Prostate gland (tissue), 2 donors: Measurements from ENCODE around the gene MEPCE. TPM values are rescaled to one million over a fixed set of nuclear protein-coding genes. Genes with fewer than 3 reads are reported as not detected.
"Not testable (repeated sequence)": the region's sequence is repeated elsewhere in the genome, so short reads cannot be mapped to it uniquely, and the experiment has no call there.

Source experiments
- DNase-seq: peaks from one replicate; pipeline ENCODE4 v3.0.0-alpha.2; 2019; ENCODE audit warnings: low spot score
- H3K27ac ChIP-seq, 2 donors: fragments of 200-600 bp; sonication (generic); 2 replicates each; pipeline ENCODE4 v1.5.1; 2017 to 2019
- H3K27me3 ChIP-seq: fragments of 200-600 bp; sonication (generic); replicated peaks from 2 replicates; pipeline ENCODE4 v1.5.1; 2019; ENCODE audit not compliant: insufficient read depth
- H3K36me3 ChIP-seq, 2 donors: fragments of 200-600 bp; sonication (generic); 1 replicate in 1 of 2; 2 replicates in 1 of 2; pipeline versions ENCODE4 v1.5.1 to v1.8.1; 2017 to 2019
- H3K4me1 ChIP-seq: fragments of 200-600 bp; sonication (generic); replicated peaks from 2 replicates; pipeline ENCODE4 v1.5.1; 2019
- H3K4me3 ChIP-seq, 2 donors: fragments of 200-600 bp; sonication (generic); 2 replicates each; pipeline ENCODE4 v1.5.1; 2017 to 2019
- H3K9me3 ChIP-seq: fragments of 200-600 bp; sonication (generic); 2 replicates; pipeline ENCODE4 v1.5.1; 2017
- POLR2A ChIP-seq: fragments of 450-650 bp; IDR thresholded peaks from one replicate; pipeline ENCODE4 v1.6.1; 2016; ENCODE audit warnings: antibody characterized with exemption, mild to moderate bottlenecking
- POLR2AphosphoS5 ChIP-seq: sonication (generic); formaldehyde crosslinking; IDR thresholded peaks from one replicate; pipeline ENCODE4 v1.6.1; 2017; ENCODE audit warnings: antibody characterized with exemption
- WGBS: methylation state at CpG from one replicate; pipeline ENCODE4 v1.1.5; 2018; 5-methylcytosine and 5-hydroxymethylcytosine counted together
- intact Hi-C: fragments of 100-400 bp; cut with DNase I; formaldehyde crosslinking; loops from one replicate; pipeline ENCODE4 v1.14.2; 2022
- total RNA-seq, 2 donors: library from RNA; depleted of rRNA; stranded (reverse); fragments of >200 nt; gene quantifications; one replicate each; pipeline ENCODE4 v1.1.0, GENCODE V29; 2016
- TF ChIP-seq, protein P1 (sequence below), 4 experiments: fragments of 200-600 bp in 2 of 4; fragments of 450-650 bp in 2 of 4; sonication (generic) in 2 of 4; IDR thresholded peaks; 1 replicate in 3 of 4; 2 replicates in 1 of 4; pipeline ENCODE4 v1.5.1; 2016 to 2019; ENCODE audit warnings: antibody characterized with exemption in 4 of 4, mild to moderate bottlenecking in 2 of 4, moderate library complexity in 2 of 4

The MEPCE gene, protein sequence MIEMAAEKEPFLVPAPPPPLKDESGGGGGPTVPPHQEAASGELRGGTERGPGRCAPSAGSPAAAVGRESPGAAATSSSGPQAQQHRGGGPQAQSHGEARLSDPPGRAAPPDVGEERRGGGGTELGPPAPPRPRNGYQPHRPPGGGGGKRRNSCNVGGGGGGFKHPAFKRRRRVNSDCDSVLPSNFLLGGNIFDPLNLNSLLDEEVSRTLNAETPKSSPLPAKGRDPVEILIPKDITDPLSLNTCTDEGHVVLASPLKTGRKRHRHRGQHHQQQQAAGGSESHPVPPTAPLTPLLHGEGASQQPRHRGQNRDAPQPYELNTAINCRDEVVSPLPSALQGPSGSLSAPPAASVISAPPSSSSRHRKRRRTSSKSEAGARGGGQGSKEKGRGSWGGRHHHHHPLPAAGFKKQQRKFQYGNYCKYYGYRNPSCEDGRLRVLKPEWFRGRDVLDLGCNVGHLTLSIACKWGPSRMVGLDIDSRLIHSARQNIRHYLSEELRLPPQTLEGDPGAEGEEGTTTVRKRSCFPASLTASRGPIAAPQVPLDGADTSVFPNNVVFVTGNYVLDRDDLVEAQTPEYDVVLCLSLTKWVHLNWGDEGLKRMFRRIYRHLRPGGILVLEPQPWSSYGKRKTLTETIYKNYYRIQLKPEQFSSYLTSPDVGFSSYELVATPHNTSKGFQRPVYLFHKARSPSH
- total RNA-seq, result 10 to 100 TPM; 24.2 to 62.8 TPM

DNA sequence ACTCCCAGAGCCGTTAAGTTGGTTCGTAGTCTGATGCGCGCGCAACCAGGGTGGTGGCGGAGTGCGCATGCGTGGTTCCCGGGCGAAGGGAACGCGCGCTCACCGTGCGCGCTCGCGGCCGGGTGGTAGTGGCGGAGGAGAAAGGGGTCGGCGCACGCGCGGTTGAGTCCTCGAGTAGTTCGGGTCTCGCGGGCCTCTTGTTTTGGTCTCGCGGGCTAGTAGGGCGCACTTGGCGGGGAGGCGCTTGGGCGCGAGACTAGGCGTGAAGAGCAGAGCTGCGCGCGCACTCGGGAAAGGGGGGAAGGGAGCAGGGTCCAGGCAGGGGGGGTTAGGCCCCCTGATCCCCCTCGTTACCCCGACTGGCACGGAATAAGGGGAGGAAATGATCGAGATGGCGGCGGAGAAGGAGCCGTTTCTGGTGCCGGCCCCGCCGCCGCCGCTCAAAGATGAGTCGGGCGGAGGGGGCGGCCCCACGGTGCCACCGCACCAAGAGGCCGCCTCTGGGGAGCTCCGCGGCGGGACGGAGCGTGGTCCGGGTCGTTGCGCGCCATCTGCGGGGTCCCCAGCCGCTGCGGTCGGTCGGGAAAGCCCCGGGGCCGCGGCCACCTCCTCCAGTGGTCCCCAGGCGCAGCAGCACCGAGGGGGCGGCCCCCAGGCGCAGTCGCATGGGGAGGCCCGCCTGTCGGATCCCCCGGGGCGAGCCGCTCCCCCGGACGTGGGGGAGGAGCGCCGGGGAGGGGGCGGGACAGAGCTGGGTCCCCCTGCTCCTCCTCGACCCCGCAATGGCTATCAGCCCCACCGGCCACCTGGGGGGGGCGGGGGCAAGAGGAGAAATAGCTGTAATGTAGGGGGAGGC lies at the start of gene MEPCE:
MEPCE (plus strand) TSS at position 195 of the 856 bp plus-strand sequence; CDS start at position 383, 188 bp downstream.
- H3K4me3 ChIP-seq, result peak within 1 kb of the TSS; percentile 73 to 94
- intact Hi-C loops, result no loop called here
- DNase-seq, result peak; percentile 94
- H3K27me3 ChIP-seq, result no peaks in the 10 kb centered on the region
- H3K36me3 ChIP-seq, result peaks cover 5 to 7% of the 10 kb centered on the region in 2 donors
- no peaks in the 10 kb centered on the region for H3K9me3 ChIP-seq
- H3K27ac ChIP-seq, result peak within 1 kb of the TSS; percentile 100
- TF ChIP-seq POLR2A, result peak; percentile 89
- TF ChIP-seq POLR2AphosphoS5, result peak; percentile 73
- TF ChIP-seq, protein P1, sequence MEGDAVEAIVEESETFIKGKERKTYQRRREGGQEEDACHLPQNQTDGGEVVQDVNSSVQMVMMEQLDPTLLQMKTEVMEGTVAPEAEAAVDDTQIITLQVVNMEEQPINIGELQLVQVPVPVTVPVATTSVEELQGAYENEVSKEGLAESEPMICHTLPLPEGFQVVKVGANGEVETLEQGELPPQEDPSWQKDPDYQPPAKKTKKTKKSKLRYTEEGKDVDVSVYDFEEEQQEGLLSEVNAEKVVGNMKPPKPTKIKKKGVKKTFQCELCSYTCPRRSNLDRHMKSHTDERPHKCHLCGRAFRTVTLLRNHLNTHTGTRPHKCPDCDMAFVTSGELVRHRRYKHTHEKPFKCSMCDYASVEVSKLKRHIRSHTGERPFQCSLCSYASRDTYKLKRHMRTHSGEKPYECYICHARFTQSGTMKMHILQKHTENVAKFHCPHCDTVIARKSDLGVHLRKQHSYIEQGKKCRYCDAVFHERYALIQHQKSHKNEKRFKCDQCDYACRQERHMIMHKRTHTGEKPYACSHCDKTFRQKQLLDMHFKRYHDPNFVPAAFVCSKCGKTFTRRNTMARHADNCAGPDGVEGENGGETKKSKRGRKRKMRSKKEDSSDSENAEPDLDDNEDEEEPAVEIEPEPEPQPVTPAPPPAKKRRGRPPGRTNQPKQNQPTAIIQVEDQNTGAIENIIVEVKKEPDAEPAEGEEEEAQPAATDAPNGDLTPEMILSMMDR (IDR thresholded peaks at IDR 0.05), result peak in 1 of 4 experiments; percentile 4
- under 1% methylated on average over 74 of the region's 95 CpGs for WGBS
- H3K4me1 ChIP-seq, result peaks cover 25% of the 10 kb centered on the region

DNA sequence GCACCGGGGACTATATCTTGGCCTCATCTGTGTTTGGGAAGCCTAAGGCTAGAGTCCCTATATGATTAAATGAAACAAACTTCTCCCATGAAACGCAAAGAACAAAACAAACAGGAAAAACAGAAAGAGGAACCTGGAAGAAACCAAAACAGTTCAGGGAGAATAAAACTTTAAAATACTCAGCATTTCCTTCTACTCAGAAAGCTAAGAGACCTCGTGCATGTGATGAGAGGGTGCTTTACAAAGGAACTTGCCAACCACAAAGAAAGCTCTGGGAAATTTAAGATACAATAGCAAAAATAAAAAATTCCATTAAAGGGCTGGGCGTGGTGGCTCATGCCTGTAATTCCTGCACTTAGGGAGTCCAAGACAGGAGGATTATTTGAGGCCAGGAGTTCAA lies 49.4 kb upstream of the MEPCE start:
- H3K27me3 ChIP-seq, result no peaks in the 10 kb centered on the region
- no peaks in the 10 kb centered on the region for H3K9me3 ChIP-seq
- WGBS, result 78% methylated on average over 4 of the region's 4 CpGs
- H3K4me3 ChIP-seq, result no peak overlapping the region
- no peak for DNase-seq
- no peaks in the 10 kb centered on the region for H3K36me3 ChIP-seq
- peaks cover 2% of the 10 kb centered on the region for H3K4me1 ChIP-seq
- no peak overlapping the region for H3K27ac ChIP-seq
- no peak for TF ChIP-seq POLR2AphosphoS5
- no peak for TF ChIP-seq POLR2A
- TF ChIP-seq, protein P1 (IDR thresholded peaks at IDR 0.05), result no peak
- intact Hi-C loops, result no loop called here

DNA sequence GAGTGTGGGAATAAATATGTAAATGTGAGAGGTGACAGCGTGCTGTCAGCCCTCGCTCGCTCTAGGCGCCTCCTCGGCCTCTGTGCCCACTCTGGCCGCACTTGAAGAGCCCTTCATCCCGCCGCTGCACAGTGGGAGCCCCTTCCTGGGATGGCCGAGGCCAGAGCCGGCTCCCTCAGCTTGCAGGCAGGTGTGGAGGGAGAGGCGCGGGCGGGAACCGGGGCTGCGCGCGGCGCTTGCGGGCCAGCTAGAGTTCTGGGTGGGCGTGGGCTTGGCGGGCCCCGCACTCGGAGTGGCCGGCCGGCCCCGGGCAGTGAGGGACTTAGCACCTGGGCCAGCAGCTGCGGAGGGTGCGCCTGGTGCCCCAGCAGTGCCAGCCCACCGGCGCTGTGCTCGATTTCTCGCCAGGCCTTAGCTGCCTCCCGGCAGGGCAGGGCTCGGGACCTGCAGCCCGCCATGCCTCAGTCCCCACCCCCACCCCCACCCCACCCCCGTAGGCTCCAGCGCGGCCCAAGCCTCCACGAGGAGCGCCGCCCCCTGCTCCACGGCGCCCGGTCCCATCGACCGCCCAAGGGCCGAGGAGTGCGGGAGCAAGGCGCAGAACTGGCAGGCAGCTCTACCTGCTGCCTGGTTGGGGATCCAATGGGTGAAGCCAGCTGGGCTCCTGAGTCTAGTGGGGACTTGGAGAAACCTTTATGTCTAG lies 47.9 kb upstream of the MEPCE start:
- H3K9me3 ChIP-seq, intact Hi-C loops, H3K4me3 ChIP-seq, H3K4me1 ChIP-seq, H3K36me3 ChIP-seq, H3K27ac ChIP-seq, H3K27me3 ChIP-seq, DNase-seq: not testable (repeated sequence)
- 78% methylated on average over 31 of the region's 49 CpGs for WGBS

DNA sequence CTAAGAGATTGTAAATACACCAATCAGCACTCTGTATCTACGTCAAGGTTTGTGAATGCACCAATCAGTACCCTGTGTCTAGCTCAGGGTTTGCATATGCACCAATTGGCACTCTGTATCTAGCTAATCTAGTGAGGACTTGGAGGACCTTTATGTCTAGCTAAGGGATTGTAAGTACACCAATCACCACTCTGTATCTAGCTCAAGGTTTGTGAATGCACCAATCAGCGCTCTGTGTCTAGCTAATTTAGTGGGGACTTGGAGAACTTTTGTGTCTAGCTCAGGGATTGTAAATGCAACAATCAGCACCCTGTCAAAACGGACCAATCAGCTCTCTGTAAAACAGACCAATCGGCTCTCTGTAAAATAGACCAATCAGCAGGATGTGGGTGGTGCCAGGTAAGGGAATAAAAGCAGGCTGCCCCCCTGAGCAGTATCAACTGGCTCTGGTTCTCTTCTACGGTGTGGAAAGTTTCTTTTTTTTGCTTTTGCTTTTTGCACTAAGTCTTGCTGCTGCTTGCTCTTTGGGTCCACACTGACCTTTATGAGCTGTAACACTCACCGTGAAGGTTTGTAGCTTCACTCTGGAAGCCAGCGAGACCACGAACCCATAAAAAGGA lies 47.3 kb upstream of the MEPCE start:
- H3K9me3 ChIP-seq, H3K4me3 ChIP-seq, intact Hi-C loops, H3K4me1 ChIP-seq, H3K27me3 ChIP-seq, H3K36me3 ChIP-seq, H3K27ac ChIP-seq, DNase-seq: not testable (repeated sequence)
- WGBS, result 60% methylated on average over 8 of the region's 8 CpGs

DNA sequence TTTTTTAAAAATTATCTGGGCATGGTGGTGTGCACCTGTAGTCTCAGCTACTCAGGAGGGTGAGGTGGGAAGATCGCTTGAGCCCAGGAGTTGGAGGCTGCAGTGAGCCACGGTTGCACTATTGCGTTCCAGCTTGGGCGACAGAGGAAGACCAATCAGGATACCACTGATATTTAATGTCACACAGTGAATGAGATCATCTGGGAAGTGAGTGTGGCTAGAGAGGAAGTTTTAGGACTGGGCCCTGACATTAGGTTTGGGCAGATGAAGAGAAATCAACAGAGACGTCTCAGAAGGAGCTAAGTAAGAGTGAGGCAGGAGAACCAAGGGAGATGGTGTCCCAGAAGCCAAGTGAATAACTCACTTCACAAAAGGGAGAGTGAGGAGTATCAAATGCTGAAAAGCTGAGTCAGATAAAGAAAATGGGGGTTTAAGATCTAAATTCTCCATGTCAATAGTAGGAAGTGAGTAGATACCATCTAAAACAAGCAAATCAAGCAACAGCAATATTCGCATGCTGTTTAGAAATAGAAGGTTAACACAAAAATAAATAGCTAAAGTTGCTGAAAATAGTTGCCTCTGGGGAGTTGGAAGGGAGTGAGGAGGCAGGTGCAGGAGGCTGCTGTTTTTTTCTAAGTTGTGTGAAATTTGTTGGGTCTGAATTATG lies 44.9 kb upstream of the MEPCE start:
- no peak overlapping the region for H3K27ac ChIP-seq
- 67% methylated on average over 6 of the region's 6 CpGs for WGBS

More for the DNA sequence above, 44.9 kb upstream of the MEPCE start:
- no peaks in the 10 kb centered on the region for H3K27me3 ChIP-seq
- H3K36me3 ChIP-seq, result no peaks in the 10 kb centered on the region
- no peaks in the 10 kb centered on the region for H3K9me3 ChIP-seq
- DNase-seq, result no peak
- no peaks in the 10 kb centered on the region for H3K4me1 ChIP-seq
- intact Hi-C loops, result no loop called here
- no peak overlapping the region for H3K4me3 ChIP-seq
- TF ChIP-seq, protein P1 (IDR thresholded peaks at IDR 0.05), result no peak
- TF ChIP-seq POLR2A, result no peak
- TF ChIP-seq POLR2AphosphoS5, result no peak
